HG03460 (cell line): ENCODE results near the gene GPR148.

Source experiments
- ATAC-seq: cut with Tn5 transposase; IDR thresholded peaks from one replicate; pipeline ENCODE4 v1.9.1; 2021; ENCODE audit not compliant: unreplicated experiment

The GPR148 gene

GRCh38 chr2:130768191-130768855 is 39.5 kb downstream of the GPR148 start:
- ATAC-seq = no peak

- no peak for ATAC-seq
Observed at GRCh38 chr2:130769343-130769907, 40.6 kb downstream of the GPR148 start.

- no peak for ATAC-seq
Observed at GRCh38 chr2:130776550-130776949, 47.7 kb downstream of the GPR148 start.

GRCh38 chr2:130778781-130779180 is 49.9 kb downstream of the GPR148 start:
- no peak for ATAC-seq
